GM03348 (cell line): Measurements from ENCODE around the gene TSPAN10.
A peak's percentile ranks its signal among the peaks of the same experiment; 100 is the strongest.

Source experiments
- DNase-seq: peaks from one replicate; pipeline ENCODE4 v3.0.0; 2012; ENCODE audit warnings: low spot score

TSPAN10 gene

GRCh38 chr17:81635431-81635830 is 1.6 kb upstream of the TSPAN10 start:
- no peak for DNase-seq

GRCh38 chr17:81635973-81636504 is 957 bp upstream of the TSPAN10 start:
- no peak for DNase-seq

- DNase-seq = no peak
Observed at GRCh38 chr17:81638683-81639082, 1.7 kb downstream of the TSPAN10 start.

DNA sequence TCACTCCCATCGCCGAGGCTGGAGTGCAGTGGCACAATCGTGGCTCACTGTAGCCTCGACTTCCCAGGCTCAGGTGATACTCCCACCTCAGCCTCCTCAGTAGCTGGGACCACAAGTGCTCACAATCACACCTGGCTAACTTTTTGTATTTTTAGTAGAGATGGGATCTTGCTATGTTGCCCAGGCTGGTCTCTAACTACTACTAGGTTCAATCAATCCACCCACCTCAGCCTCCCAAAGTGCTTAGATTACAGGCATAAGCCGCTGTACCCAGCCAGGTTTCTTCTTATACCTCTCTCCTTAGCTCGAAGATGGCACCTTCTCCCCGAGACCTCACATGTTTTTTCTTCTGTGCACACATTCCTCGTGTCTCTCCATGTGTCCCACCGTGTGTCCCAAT is 3.0 kb downstream of the TSPAN10 start:
- DNase-seq = no peak

DNA sequence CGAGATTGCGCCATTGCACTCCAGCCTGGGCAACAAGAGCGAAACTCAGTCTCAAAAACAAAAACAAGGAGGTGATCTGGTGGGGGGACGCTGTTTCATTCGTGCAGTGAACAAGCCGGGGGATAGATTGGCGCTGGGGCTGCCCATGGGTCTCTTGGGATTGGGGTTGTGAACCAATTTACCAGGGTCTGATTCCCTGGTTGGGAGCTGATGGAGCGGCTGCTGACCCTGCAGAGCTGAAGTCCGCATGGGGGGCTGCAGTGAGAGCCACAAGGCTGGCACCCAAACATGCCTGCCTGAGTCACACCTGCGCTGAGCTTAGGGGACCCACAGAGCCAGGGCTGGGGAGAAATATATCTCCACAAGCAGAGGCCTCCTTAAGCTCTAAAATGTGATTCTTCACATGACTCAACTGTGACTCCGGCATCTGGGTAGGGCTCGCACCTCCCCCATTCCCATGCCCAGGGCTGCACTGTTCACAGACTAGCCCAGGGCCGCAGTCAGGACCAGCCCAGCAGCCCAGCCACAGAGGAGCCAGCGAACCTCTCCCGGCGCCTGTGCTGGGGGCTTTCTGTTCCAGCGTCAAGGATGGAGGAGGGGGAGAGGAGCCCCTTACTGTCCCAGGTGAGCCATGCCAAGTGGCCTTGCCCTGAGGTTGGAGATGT is 5.0 kb downstream of the TSPAN10 start:
- DNase-seq = peak; percentile 92

DNA sequence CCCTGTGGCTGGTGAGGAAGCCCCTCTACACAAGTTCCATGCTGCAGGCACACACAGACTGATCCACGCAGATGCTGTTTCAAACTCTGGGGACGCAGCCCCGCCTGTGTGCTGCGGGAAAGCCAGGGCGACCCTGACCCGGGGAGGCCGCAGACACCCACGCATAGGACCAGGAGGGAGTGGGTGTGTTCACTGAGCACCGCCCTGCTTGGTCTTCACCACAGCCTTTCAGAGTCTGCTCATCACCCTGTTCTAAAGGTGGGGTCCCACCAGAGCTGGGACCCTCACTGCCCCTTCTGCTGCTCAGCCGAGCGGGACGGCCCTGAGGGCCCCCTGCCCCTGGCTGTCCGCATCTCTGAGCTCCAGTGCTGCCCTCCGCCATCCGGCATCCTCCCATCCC is 7.5 kb downstream of the TSPAN10 start:
- no peak for DNase-seq

- no peak for DNase-seq
Observed at GRCh38 chr17:81644976-81645952, 8.3 kb downstream of the TSPAN10 start.

- no peak for DNase-seq
Observed at GRCh38 chr17:81646869-81647600, 10.0 kb downstream of the TSPAN10 start.

DNA sequence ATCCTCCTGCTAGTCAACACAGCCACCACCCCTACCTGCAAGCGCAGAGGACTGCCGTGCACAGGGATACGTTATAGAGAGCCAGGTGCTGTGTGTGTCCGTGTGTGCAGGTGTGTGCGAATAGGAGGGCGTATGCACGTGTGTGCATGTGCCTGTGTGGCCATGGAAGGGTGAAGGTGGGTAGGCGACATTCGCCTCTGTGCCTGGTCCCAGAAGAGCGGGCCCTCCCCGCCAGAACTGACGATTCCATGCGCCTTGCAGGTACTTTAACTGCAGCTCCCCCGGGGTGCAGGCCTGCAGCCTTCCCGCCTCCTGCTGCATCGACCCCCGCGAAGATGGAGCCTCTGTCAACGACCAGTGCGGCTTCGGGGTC is 10.6 kb downstream of the TSPAN10 start:
- DNase-seq = no peak

GRCh38 chr17:81648013-81648706 is 11.2 kb downstream of the TSPAN10 start:
- DNase-seq = no peak

DNA sequence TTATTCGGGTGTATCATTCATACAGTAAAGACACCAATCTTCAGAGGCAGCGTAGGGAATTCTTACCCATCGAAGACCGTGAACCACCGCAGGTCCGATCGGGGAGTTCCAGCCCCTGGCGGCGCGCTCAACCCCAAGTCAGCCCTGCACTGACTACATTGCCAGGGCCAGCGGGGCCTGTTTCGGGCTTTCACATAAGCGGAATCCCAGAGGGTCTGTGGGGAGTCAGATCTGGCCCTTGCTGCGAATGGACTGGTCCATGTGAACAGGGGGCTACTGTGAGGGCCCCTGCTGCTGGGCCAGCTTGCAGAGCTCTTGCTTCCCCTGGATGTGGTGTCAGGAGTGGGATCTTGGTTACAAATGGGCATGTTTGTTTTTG is 11.7 kb downstream of the TSPAN10 start:
- no peak for DNase-seq

DNA sequence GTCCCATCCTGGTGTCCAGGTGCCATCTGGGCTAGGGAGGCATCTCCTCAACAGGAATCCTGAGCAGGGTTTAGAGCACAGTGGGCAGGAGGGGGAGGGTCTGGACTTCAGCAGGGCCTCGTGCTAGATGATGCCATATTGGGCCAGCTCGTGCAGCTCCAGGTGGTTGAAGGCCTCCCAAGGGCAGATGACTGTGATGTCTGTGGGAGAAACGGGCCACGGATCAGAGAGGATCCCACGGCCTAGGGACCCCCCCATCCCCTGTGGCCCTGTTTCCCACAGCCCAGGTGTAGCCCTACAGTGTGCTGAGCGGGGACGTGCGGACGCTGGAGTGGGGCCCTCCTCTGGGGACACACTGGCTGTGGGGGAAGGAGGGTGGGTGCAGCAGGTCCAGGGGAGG is 14.0 kb downstream of the TSPAN10 start:
- DNase-seq = no peak

DNA sequence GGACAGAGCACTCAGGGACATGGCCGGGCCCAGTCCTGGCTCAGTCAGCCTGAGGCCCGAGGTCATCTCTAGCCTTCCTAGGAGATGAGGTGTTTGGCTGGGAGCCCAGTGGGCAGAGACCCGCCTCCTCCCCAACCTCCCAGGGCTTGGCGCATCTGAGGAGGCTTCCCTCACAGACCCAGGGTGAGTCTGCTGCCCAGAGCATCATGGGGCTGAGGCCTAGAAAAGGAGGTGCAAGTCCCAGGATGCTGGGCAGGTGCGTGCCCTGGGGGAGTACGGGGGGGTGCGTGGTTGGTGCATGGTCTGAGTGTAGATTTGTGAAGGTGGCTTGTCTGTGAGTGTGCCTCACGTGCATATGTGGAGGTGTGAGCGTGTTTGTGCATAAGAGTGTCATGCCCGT is 14.7 kb downstream of the TSPAN10 start:
- DNase-seq = peak; percentile 57

GRCh38 chr17:81652906-81653771 is 16.1 kb downstream of the TSPAN10 start:
- no peak for DNase-seq

GRCh38 chr17:81655378-81656117 is 18.6 kb downstream of the TSPAN10 start:
- DNase-seq = no peak

GRCh38 chr17:81656118-81656743 is 19.2 kb downstream of the TSPAN10 start, which contains the start of gene PDE6G:
Gene PDE6G, minus strand, starts transcription at chr17:81656542. Its CDS starts 3,237 bp downstream, at chr17:81653305.
- no peak for DNase-seq

- no peak for DNase-seq
Observed at GRCh38 chr17:81656835-81657234, 19.8 kb downstream of the TSPAN10 start.

- DNase-seq = no peak
Observed at GRCh38 chr17:81659038-81659437, 22.0 kb downstream of the TSPAN10 start.

GRCh38 chr17:81660441-81660840 is 23.4 kb downstream of the TSPAN10 start:
- DNase-seq = no peak

GRCh38 chr17:81662002-81662401 is 25.0 kb downstream of the TSPAN10 start:
- no peak for DNase-seq
